NCI-H2227 (cell line): ENCODE results near the gene RGS13.

Experiments
- DNase-seq: peaks from one replicate; lab custom pipeline; 2025; ENCODE audit not compliant: unreplicated experiment; lab: John Stamatoyannopoulos, UW

The RGS13 gene, protein sequence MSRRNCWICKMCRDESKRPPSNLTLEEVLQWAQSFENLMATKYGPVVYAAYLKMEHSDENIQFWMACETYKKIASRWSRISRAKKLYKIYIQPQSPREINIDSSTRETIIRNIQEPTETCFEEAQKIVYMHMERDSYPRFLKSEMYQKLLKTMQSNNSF

DNA sequence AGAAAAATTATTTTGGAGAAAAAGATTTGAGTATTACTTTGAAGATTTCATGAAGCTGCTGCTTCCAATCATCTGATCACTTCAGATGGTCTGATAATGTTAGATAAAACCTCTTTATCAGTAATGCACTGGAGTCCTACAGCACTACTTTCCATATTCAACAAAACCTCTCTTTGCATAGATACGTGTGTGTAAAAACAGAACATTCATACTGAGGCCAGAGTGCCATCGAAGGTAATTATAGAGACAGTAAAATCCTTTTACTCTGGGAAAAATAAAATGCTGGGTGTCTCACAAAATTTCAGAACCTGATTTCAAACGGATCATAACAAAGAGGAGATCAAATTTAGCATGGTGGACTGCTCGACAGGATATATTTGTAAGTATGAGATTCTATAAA is at the start of gene RGS13:
TSS of gene RGS13 (plus strand) at position 209 of the 400 bp plus-strand sequence. CDS start 8,188 bp downstream, outside the sequence.
- DNase-seq = no peak

DNA sequence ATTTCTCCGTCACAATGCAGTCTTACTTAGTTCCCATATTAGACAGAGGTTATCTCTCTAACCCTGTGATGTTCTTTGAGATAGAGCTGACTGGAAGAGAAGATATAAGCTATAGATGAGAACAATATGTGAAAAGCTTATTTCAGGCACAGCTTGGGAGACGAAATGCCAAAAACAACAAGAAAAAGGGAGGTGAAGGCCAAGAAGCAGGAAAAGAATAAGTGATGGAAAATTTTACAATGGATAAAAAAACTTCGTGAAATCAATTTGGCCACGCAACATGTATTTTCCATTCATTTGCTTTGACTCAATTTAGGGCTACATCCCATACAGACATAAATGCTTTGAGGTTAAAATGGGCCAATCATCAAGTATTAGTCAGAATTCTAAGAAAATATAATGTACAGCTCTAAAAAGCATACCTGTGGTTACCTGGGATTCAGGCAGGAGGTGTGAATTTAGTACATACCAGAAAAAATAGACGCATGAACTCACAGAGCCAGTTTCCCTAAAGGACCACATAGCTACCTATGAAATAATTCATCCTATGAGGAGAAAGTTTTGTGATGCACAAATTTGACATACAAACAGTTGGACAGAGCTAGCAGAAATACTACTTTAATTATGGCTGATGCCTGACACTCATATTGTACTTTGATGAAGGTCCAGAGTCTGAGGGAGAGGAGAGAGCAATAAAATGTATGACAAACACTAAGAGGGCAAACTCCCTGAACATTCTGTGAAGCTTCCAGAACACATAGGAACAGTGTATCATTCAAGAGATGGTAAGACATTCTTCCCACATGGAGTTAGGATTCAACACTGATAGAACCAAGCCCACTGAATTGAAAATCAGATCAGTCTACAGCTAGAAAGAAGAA is 48.3 kb upstream of the RGS13 start:
- DNase-seq = no peak

DNA sequence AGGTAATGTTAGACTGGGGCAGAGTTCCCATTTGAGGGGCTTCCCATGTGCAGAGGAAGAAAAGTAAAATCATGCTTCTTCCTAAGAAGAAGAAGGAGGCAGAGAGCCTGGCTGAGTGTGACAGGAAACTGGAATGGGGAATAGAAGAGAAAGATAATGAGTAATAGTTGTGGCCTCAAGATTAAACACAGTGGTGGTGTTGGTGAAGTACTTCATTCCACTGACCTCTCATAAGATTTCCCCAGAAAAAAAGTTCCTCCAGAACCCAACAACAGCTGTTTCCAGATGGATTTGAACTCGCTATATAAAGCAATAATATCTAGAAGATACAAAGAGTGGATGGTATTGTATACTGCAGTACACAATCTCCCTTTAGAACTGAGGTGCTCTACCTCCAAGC is 47.4 kb upstream of the RGS13 start:
- DNase-seq = no peak

DNA sequence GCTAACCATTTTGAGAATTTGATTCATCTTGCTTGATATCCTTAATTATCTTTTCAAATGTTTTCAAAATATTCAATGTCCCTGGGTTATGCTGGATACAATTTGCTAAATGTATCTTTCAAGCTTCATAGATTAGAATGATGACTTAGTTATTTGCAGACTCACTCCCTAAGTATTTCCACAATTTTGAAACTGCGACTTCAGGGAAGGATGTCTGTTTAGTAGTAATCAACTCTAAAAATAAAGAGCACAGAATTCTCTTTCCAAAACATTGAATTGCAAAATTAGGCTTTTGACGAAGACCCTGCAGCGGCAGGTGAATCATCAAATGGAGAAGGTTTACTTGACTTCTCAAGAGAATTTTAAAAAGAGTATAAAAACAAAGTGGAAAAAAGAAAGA is 46.1 kb upstream of the RGS13 start:
- DNase-seq = no peak

DNA sequence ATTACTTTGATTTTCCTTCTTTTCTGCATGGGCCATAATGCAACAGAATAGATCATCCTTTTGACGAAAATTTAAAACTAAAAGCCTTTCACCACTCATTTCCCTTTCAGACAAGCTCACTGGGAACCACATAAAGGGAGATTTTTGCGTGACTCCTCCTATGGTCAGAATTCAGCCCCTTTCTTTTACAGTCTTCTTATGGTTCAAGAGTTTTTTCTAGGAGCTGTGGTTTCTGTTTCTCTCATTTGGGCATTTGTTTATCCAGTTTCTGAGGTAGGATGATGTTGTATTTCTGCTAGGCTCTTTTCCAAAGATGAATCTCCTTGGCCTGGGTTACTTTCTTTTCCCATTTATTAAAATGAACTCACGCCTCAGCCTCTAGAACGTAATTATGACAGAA is 43.4 kb upstream of the RGS13 start:
- no peak for DNase-seq

DNA sequence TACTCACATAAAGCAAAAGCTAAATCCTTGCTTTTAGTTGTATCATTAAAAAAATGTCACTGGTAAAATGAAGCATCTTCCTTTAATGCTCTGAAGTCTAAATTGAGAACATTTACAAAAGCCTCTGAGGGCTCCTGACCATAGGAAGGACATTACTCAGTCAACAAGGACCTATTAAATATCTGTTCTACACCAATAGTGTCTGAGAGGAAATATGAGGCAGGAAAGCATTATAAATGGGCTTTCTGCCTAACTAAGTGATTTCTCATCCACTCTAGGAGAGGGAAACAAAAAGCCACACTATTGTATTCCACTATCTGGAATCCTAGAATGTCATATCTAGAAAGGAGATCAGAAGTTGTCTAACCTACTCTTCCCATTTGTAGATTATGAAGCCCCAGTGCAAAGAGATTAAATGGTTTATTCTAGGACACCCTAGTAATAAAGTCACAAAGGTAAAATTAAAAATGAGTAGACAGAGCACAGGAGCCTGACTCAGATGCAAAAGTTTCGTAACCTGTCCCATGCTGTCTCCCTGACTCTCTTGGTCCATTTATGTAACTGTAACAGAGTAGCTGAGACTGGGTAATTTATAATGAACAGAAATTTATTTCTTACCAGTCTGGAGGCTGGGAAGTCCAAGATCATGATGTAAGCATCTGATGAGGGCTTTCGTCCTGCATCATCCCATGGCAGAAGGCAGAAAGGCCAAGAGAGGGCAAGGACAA is 42.8 kb upstream of the RGS13 start:
- DNase-seq = no peak

DNA sequence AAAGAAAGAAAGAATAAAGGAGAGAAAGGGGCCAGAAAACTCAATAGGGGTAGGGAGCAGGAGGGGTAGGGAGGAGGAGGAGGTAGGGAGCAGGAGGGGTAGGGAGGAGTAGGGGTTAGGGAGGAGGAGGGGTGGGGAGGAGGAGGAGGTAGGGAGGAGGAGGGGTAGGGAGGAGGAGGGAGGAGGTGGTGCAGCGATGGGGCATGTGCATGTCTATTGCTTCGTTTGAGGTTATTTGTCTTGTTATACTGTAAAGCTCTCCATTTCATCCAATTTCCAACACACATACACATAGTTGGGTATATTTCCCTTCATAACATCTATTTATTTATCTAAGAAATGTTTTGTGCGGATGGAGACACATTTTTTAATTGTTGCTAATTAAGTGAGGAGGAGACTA is 40.6 kb upstream of the RGS13 start:
- no peak for DNase-seq

DNA sequence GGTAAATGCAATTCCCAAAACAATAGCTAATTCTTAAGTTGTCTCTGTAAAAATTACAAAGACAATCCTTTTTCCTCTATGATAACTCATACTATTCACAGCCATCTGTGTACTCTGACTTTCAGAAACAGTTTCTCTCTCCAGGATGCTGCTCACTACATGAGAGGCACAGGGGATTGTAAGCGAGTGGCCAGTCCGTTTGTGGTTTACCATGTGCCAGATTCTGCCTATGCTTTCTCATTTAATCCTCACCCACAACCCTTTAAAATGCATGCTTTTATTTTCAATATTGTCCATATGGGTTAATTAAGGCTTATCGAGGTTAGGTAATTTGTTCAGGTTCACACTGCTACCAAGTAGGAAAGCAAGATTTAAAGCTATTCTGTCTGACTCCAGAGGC is 37.4 kb upstream of the RGS13 start:
- no peak for DNase-seq

DNA sequence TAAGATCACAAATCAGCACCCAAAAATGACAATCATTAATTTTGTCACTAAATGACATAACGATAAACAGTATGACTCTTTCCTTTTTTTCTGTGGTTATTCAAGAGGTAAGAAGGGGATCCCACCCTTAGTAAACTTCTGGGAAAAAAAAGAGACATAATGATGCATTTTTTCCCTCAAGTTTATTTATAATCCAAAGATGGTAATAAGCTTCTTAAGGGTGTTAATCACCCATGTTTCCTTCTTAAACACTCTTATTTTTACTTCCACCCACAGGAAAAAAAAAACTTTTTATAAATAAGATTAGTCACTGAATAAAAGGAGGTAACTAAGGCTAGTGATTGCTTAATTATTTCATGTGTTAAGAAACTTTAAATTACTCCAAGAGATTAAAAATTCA is 35.7 kb upstream of the RGS13 start:
- no peak for DNase-seq

DNA sequence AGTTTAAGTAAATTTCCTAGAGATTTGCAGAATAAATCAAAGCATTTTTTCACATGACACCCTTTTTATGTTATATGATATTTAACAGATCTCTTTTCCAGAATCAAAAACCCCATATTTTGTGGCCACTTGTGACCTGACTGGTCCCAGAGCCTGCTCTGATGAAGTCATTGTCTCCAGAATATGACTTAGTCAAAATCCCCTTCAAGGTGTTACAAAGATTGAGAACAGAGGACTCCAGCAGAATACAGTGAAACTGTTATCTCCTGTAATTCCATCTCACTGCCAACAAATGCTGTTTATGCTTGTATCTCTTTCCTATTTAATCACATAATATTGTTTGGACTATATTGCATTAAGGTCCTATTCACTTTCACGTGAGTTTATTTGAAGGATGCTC is 34.8 kb upstream of the RGS13 start:
- no peak for DNase-seq

DNA sequence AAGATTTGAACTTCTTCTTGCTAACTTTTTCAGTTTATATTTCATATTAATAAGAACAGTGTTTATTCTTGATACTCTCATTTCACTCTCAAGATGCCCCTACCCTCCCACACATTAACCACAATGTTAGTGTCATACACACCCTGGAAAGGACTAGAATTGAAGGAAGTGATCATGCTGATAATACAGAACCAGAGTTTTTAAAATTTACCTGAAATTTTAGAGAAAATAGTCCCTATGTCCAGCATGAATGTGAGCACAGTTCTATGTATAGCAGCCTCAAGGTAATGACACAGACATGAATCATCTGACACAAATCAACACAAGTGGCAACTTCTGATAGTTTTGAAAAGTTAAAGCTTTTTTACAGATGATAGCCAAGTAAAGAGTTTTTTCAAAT is 34.4 kb upstream of the RGS13 start:
- no peak for DNase-seq

DNA sequence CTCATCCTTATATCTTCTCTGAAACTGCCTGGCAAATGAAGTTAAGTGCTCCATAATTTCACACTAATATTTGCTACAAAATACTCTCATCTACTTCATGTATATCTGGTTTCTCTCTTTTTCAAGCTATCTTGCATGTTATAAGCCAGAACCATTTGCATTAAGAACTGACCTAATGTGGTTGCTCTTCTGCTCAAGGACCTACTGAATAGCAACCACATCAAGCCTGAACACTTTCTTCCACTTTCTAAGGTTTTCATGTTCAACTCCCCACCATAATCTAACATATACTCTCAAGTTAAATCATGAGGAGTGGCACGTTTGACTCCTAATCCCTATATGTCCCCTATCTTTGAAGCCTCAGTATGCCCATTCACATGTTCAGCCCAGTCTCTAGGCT is 33.2 kb upstream of the RGS13 start:
- no peak for DNase-seq

DNA sequence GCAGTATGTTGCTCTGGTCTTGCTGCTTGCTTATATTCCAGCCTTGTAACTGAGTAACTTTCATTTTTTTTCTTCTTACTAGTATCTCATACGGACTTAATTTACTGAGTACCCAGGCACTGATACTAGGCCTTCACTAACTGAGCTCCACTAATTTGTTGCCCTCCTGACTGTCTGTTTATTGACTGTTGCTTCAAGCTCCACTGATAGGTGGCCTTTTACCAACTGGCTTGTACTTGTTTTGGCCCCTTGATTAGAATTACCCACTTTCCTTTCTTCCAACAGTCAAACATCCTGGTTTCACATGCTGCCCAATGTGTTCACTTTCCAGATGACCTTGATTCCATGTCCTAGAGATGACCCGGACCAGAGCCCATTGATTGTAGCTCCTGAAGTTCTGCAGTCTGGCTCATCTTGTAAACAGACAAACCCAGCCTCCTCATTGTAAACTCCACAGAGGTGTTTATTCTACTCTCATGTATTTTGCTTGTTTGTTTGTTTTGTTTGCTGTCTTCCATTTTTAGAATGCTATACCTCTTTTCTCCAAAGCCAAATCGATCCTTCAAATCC is 32.6 kb upstream of the RGS13 start:
- no peak for DNase-seq

DNA sequence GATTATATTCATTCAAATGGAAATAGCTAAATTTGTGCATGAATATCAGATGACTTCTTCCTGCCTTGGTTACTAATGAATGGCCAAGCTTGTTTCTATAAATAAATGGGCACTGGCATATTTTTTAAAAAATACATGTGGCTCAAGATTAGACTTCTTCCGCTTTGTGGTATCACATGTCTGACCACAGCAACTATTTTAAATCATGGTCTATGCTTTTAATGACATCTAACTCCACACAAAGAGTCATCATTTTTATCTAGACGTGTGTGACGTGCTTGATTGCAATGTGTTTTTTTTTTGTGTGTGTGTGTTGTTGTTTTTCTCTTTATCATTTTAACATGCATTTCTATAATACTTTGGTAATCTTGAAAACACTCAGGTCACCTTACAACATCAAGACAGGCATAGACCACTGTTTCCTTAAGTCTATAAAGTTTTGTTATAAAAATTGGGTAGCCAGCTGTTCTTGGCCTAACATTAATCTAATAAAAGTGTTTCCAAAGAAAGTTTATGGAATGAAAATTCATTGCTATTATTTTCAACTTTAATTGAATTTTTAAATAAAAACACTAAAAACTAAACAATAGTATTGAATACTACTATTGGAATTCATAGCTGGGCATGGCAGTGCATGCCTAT is 30.8 kb upstream of the RGS13 start:
- no peak for DNase-seq

DNA sequence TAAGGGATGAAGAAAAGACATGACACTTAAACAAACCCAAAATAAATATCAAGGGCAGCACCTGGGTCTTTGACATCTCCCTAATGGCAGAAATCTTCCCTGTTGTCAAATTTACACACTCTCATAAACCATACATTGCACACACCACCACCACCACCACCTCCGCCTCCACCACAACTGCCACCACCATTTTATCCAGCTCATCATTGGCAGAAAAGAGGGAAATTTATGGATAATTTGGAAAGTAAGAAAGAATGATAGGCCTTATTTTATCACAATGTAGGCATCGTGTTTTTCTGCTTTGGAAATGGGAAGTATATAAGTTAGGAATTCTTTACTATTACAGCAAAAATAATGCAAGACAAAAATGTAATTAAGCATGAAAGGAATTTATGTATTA is 27.3 kb upstream of the RGS13 start:
- DNase-seq = no peak

DNA sequence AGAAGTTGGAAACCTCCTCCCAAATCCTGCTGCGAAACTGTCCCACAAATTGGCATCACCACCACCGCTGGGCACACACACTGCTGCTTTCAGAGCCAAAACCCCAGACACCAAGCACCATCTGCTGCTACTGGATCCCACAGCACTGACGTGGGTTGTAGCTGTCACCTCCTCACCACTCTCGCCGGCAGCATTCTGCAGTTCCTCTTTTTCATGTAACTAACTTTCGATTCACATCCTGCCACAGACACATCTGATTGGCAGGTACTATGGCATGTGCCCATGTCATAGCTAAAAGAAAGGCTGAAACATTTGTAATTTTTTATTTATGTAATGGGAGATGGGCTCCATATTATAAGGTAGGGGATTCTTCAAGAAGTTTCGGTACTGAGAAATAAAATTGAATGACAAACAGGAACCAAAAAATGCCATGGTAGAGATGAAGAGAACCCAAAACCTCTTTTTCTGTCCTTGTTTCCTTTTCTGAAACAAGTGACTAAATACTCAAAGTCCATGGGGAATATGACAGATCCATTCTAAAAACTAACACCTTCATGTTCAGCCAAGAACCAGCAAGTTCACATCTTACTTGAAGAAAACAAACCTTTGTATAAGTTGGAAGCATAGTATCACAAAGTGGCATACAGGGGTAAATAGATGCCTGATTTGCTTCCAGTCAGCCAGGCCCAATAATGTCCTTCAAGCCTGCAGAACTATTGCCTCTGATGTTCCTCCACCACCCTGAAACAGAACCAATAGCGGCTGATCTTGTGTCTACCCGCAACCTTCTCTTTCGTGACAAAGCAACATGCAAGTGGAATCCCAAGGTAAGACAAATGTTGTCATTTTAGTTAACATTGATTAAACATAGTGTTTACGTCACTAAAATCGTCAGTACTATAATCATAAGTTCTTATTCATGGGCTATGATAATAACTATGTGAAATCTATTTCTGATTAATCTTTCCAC is 26.6 kb upstream of the RGS13 start:
- DNase-seq = no peak

DNA sequence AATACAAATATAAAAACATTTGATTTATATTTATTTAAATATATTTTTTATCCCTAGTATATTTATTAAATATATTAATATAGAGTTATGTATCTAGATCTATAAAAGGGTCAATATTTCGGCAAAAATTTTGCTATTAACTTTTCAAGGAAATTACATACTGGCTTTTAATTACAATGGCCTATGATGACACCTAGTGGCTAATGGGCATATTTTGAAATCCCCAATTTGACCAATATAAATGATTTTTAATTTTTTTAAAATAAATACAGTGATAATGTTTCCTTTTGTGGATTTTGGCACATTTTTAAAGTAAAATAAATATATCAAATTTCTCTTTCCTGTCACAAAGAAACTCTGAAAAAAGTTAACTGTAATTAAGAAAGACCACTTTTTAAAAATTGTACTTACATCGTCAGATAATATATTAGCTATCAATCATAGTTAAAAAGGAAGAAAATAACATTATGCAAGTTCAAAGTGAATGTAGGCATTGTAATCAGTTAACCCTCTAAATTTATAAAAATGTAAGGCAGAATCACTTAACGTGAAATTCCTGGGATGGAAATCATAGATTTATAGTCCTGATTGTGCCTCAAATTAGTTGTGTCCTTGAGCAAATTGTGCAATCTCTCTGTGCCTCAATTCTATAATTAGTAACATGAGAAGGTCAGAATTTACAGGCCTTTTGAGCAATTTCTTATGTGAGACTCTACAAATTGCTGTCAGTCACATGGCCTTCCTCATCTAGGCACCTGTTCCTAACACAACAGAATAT is 25.6 kb upstream of the RGS13 start:
- DNase-seq = peak; percentile 5

DNA sequence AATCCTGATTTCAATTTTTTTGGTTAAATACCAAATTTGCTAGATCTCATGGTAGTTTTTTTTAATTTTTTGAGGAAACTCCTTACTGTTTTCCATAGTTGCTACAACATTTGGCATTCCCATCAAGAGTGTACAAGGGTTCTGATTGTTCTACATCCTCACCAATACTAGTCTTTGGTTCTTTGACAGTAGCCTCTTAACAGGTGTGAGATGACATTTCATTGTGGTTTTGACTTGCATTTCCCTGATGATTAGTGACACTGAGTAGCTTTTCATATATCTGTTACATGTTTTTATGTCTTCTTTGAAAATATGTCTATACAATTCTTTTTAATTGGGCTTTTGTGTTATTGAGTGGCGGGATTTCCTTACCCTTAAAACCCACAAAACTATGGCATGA is 20.9 kb upstream of the RGS13 start:
- no peak for DNase-seq

DNA sequence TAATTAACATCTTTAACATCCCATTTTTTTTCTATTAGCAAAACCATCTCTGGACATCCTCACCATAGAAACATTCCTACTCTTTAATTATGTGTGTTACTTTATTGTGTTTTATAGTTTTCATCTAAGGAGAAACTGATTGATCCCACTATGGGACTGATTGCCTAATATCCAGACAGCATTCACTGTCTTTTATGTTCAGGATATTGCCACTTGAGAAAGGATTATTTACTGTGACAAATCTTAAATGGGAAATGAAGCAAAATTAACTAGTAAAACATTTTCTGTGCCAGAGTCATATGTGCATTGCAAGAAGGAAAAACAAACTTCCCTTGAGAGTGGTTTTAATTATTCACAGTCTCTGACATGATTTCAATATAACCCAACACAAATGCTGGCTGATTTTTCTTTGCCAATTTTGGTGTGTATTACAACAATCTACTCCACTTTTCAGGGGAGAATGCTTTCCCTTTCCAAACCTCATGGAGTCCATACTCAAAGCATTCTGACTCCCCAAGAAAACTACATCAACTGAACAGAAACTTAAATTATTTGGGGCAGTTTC is 15.8 kb upstream of the RGS13 start:
- no peak for DNase-seq
